Esophagus squamous epithelium (tissue), 4 donors: ENCODE data around the gene MTREX.

Experiments
- CTCF ChIP-seq, 6 experiments: fragments of 450-650 bp in 4 of 6; fragments of 200-600 bp in 2 of 6; sonication (generic) in 2 of 6; IDR thresholded peaks; one replicate each; pipeline ENCODE4 v1.5.1; 2016 to 2019; ENCODE audit warnings: antibody characterized with exemption in 6 of 6, mild to moderate bottlenecking in 4 of 6, moderate library complexity in 4 of 6
- POLR2A ChIP-seq, 4 donors: fragments of 450-650 bp; IDR thresholded peaks; one replicate each; pipeline ENCODE4 v1.6.1; 2017; ENCODE audit warnings: antibody characterized with exemption in 4 of 4, mild to moderate bottlenecking in 4 of 4, moderate library complexity in 3 of 4

- TF ChIP-seq CTCF (IDR thresholded peaks at IDR 0.05) (no peak), POLR2A (IDR thresholded peaks at IDR 0.05) (no peak)
Observed at GRCh38 chr5:55386356-55386755, 78.6 kb downstream of the MTREX start.
